NCI-H446 (cell line): Measurements from ENCODE around the gene AKT1S1.
"Not testable (repeated sequence)": the region's sequence is repeated elsewhere in the genome, so short reads cannot be mapped to it uniquely, and the experiment has no call there.

Experiments used
- DNase-seq, 2 experiments: peaks; one replicate each; lab custom pipeline; 2025; lab: John Stamatoyannopoulos, UW

Gene AKT1S1

DNA sequence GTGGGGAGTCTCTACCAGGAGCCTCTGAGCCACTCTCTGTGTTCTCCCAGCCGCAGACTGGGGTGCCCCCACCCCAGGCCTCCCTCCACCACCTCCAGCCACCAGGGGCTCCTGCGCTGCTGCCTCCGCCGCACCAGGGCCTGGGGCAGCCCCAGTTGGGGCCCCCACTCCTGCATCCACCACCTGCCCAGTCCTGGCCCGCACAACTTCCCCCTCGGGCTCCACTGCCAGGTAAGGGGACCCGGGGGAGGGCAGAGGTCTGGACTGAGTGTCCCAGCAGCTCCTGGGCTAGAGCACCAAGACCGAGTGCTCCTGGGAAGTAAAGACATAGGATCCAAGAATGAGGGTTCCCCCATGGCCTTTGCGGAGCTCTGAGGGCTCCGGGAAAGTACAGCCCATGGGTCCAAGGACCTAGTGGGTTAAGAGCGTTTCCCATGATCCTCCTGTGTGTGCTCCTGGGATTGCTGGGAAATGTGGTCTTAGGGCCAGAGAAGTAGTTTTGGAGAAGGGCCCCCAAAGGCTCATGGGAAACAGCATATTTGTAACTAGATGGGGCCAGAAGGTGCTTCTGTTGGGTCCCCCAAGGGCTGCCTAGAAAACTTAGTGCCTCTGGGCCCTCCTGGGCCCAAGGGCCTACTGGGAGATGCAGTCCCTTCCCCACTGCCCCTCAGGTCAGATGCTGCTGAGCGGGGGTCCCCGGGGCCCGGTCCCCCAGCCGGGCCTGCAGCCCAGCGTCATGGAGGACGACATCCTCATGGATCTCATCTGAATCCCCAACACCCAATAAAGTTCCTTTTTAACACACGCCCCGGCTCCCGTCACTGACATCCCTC, 40.8 kb downstream of the AKT1S1 start:
- no peak for DNase-seq

- DNase-seq = no peak
Measured at GRCh38 chr19:49835562-49835961, 41.6 kb downstream of the AKT1S1 start.

- DNase-seq = no peak
Measured at GRCh38 chr19:49833599-49833998, 43.6 kb downstream of the AKT1S1 start.

- DNase-seq = no peak
Measured at GRCh38 chr19:49832556-49832955, 44.6 kb downstream of the AKT1S1 start.

- no peak for DNase-seq
Measured at GRCh38 chr19:49831592-49831991, 45.6 kb downstream of the AKT1S1 start.

- no peak for DNase-seq
Measured at GRCh38 chr19:49830766-49831165, 46.4 kb downstream of the AKT1S1 start.

DNA sequence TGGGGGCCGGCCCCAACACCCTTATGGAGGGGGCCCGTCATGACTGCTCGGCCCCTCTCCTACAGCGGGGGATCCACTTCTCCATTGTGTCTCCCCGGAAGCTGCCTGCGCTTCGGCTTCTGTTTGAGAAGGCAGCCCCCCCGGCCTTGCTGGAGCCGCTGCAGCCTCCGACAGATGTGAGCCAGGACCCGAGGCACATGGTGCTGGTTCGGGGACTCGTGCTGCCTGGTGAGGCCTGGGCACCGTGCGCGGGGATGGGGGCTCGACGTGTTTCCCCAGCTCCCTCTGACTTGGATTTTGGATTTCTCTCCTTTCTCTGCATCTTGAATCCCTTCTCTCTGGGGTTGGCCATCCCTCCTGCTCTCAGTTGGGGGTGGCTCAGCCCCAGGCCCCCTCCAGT, 47.4 kb downstream of the AKT1S1 start:
- DNase-seq = no peak

DNA sequence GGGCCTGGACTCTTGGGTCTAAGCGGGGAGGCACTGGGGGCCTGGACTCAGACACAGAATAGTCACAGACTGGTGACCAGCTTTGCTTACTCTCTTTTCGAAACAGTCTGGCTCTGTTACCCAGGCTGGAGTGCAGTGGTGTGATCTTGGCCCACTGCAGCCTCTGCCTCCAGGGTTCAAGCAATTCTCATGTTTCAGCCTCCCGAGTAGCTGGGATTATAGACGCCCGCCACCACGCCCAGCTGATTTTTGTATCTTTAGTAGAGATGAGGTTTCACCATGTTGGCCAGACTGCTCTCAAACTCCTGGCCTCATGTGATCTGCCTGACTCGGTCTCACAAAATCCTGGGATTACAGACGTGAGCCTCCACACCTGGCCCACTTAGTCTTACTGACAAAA, 48.0 kb downstream of the AKT1S1 start:
- no peak for DNase-seq

- DNase-seq = no peak
Measured at GRCh38 chr19:49827034-49827433, 50.1 kb downstream of the AKT1S1 start.

DNA sequence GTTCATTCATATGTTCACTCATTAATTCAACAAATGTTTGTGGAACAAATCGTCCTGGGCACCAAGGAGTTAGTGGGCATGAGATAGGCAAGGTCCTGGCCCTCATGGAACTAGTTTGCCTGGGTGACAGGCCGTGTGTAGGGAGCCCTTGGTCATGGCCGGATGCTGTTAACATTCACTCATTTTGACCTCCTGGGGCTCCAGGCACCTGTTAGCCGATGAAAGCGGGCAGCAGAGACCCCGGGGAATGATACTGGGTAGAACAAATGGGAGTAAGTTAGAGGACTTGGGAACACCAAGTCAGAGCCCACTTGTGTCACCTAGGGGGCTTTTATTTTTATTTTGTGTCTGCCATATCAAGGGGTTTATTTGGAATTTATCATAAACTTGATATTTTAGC, 52.5 kb downstream of the AKT1S1 start:
- DNase-seq = no peak

DNA sequence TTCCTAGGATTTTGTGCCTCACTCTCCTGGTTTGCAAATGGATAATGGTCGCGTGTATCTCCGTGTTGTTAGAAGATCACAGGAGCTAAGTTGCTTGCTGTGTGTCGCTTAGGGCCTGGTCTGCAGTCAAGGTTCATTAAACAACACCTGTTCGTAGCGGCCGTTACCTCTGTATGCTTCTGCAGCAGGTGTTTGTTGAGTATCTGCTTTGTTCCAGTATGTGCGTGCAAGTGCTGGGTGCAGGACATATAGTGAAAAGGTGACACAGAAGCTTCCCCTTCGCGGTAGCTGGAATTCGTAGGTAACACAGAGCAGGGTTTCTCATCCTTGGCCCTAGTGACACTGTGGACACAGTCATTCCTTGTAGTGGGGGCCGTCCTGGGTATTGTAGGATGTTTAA, 53.7 kb downstream of the AKT1S1 start:
- DNase-seq = no peak

GRCh38 chr19:49820125-49820524, 57.0 kb downstream of the AKT1S1 start:
- no peak for DNase-seq

- DNase-seq = not testable (repeated sequence)
Measured at GRCh38 chr19:49819452-49820115, 57.6 kb downstream of the AKT1S1 start.
